HCT116 (cell line): ENCODE measurements around the gene KRT13. TPM values are rescaled to one million over a fixed set of nuclear protein-coding genes. Genes with fewer than 3 reads are reported as not detected.

ENCODE experiments used
- ATAC-seq: fragments of 200-7000 bp; cut with Tn5 transposase; 2 replicates; pipeline ENCODE4 v1.9.1; 2020; ENCODE audit warnings: mild to moderate bottlenecking, moderate library complexity
- BruUV-seq: library from RNA; stranded (reverse); fragments of 400-500 nt; replicated peaks from 2 replicates; lab custom pipeline; 2021; lab: Mats Ljungman, UMichigan
- CTCF ChIA-PET: fragments of 300-600 bp; sonication (Branson Sonifier 250); formaldehyde crosslinking; loops from one replicate; lab custom pipeline; 2021; ENCODE audit warnings: antibody characterized with exemption; lab: Charles Lee
- POLR2A ChIA-PET: fragments of 300-600, 350-600 bp; sonication (Branson Sonifier 250); formaldehyde crosslinking; loops from one replicate; lab custom pipeline; 2021; ENCODE audit warnings: antibody characterized with exemption; lab: Charles Lee
- RAD21 ChIA-PET, 2 experiments: fragments of 300-600 bp; sonication (Branson Sonifier 250); formaldehyde crosslinking; loops; one replicate each; lab custom pipeline; 2023; ENCODE audit warnings: low total read pairs in 2 of 2; ENCODE audit not compliant: uncharacterized antibody in 2 of 2, unreplicated experiment in 2 of 2, low non-redundant PET in 1 of 2; lab: Charles Lee
- DNase-seq: peaks from one replicate; pipeline ENCODE4 v3.0.0-alpha.2; 2010; ENCODE audit warnings: low read depth, low spot score
- H2AFZ ChIP-seq: fragments of 200-600 bp; shearing (Covaris generic), sonication (generic); 2 replicates; pipeline ENCODE4 v1.6.1; 2017; ENCODE audit warnings: low read depth, mixed run types, mixed read lengths, antibody characterized with exemption, low read length; ENCODE audit not compliant: poor library complexity, severe bottlenecking
- H3K27ac ChIP-seq: 2 replicates; pipeline ENCODE4 v1.5.1; 2012; ENCODE audit warnings: low read depth, low read length
- H3K27me3 ChIP-seq: fragments of 200-600 bp; sonication (generic); 2 replicates; pipeline ENCODE4 v1.6.1; 2016; ENCODE audit warnings: mixed run types, low read length, mixed read lengths; ENCODE audit not compliant: insufficient read depth
- H3K36me3 ChIP-seq, 2 experiments: fragments of 200-500 bp in 1 of 2; fragments of 200-600 bp in 1 of 2; sonication (Bioruptor generic) in 1 of 2; sonication (generic) in 1 of 2; 2 replicates each; pipeline versions ENCODE4 v1.5.1 to v1.6.1; 2014 to 2016; ENCODE audit warnings: low read length in 2 of 2, inconsistent platforms in 1 of 2, mixed read lengths in 1 of 2, mixed run types in 1 of 2; ENCODE audit not compliant: insufficient read depth in 2 of 2, control insufficient read depth in 1 of 2
- H3K4me1 ChIP-seq, 2 experiments: fragments of 200-600 bp in 1 of 2; sonication (generic) in 1 of 2; 2 replicates each; pipeline versions ENCODE4 v1.5.1 to v1.6.1; 2012 to 2017; ENCODE audit warnings: low read length in 2 of 2, inconsistent platforms in 1 of 2, mild to moderate bottlenecking in 1 of 2, mixed read lengths in 1 of 2, mixed run types in 1 of 2, moderate library complexity in 1 of 2; ENCODE audit not compliant: insufficient read depth in 2 of 2, control insufficient read depth in 1 of 2
- H3K4me2 ChIP-seq: fragments of 200-600 bp; sonication (generic); 2 replicates; pipeline ENCODE4 v1.6.1; 2017; ENCODE audit warnings: mixed run types, low read length, mixed read lengths
- H3K4me3 ChIP-seq, 2 experiments: fragments of 200-600 bp in 1 of 2; sonication (generic) in 1 of 2; replicated peaks in 1 of 2; 2 replicates each; pipeline ENCODE4 v1.5.1; 2011 to 2016; ENCODE audit warnings: low read length in 2 of 2, control low read depth in 1 of 2, low read depth in 1 of 2, mild to moderate bottlenecking in 1 of 2, mixed read lengths in 1 of 2, mixed run types in 1 of 2
- H3K79me2 ChIP-seq: fragments of 200-600 bp; sonication (generic); 2 replicates; pipeline ENCODE4 v1.6.1; 2017; ENCODE audit warnings: mild to moderate bottlenecking, mixed run types, low read length, moderate library complexity, mixed read lengths; ENCODE audit not compliant: insufficient read depth
- H3K9ac ChIP-seq: fragments of 200-600 bp; sonication (generic); 2 replicates; pipeline ENCODE4 v1.6.1; 2016; ENCODE audit warnings: low read length, mixed read lengths
- H3K9me2 ChIP-seq: fragments of 200-600 bp; sonication (generic), shearing (Covaris generic); 2 replicates; pipeline ENCODE4 v1.6.1; 2017; ENCODE audit warnings: mixed run types, mild to moderate bottlenecking, moderate library complexity; ENCODE audit not compliant: insufficient read depth
- H3K9me3 ChIP-seq, 2 experiments: fragments of 200-500 bp in 1 of 2; fragments of 200-600 bp in 1 of 2; sonication (Bioruptor generic) in 1 of 2; sonication (generic) in 1 of 2; 2 replicates each; pipeline ENCODE4 v1.6.1; 2014 to 2017; ENCODE audit warnings: low read length in 2 of 2, mixed read lengths in 2 of 2, inconsistent platforms in 1 of 2, low read depth in 1 of 2, mild to moderate bottlenecking in 1 of 2, mixed run types in 1 of 2, moderate library complexity in 1 of 2; ENCODE audit not compliant: control insufficient read depth in 1 of 2, insufficient read depth in 1 of 2
- H4K20me1 ChIP-seq: fragments of 200-600 bp; sonication (generic), shearing (Covaris generic); 2 replicates; pipeline ENCODE4 v1.6.1; 2017; ENCODE audit warnings: mixed run types, mild to moderate bottlenecking, moderate library complexity; ENCODE audit not compliant: insufficient read depth
- ATF3 ChIP-seq: IDR thresholded peaks from 2 replicates; pipeline ENCODE4 v1.6.1; 2012
- CBX3 ChIP-seq: IDR thresholded peaks from 2 replicates; pipeline ENCODE4 v1.6.1; 2012; ENCODE audit warnings: low read depth
- CEBPB ChIP-seq: IDR thresholded peaks from 2 replicates; pipeline ENCODE4 v1.6.1; 2012; ENCODE audit warnings: low read depth
- CTCF ChIP-seq, 3 experiments: fragments of 200-600 bp in 1 of 3; sonication (generic) in 1 of 3; IDR thresholded peaks in 2 of 3; conservative IDR thresholded peaks in 1 of 3; 2 replicates each; pipeline ENCODE4 v1.5.1; 2012 to 2017; ENCODE audit warnings: low read depth in 2 of 3, low read length in 2 of 3, antibody characterized with exemption in 1 of 3, borderline replicate concordance in 1 of 3, control low read depth in 1 of 3, mild to moderate bottlenecking in 1 of 3, mixed read lengths in 1 of 3, mixed run types in 1 of 3, moderate library complexity in 1 of 3; ENCODE audit not compliant: insufficient read depth in 1 of 3
- EGR1 ChIP-seq: IDR thresholded peaks from 2 replicates; pipeline ENCODE4 v1.6.1; 2012; ENCODE audit warnings: low read depth
- ELF1 ChIP-seq: IDR thresholded peaks from 2 replicates; pipeline ENCODE4 v1.6.1; 2012; ENCODE audit warnings: low read depth, borderline replicate concordance
- EZH2 ChIP-seq: fragments of 200-600 bp; sonication (generic); IDR thresholded peaks from 2 replicates; pipeline ENCODE4 v1.6.1; 2017; ENCODE audit warnings: antibody characterized with exemption, mixed run types
- EZH2phosphoT487 ChIP-seq: fragments of 200-600 bp; IDR thresholded peaks from 2 replicates; pipeline ENCODE4 v1.6.1; 2018; ENCODE audit warnings: antibody characterized with exemption, borderline replicate concordance
- FOSL1 ChIP-seq: IDR thresholded peaks from 2 replicates; pipeline ENCODE4 v1.6.1; 2012; ENCODE audit warnings: low read depth
- JUND ChIP-seq: IDR thresholded peaks from 2 replicates; pipeline ENCODE4 v1.6.1; 2012
- MAX ChIP-seq: IDR thresholded peaks from 2 replicates; pipeline ENCODE4 v1.6.1; 2012
- POLR2A ChIP-seq: IDR thresholded peaks from 2 replicates; pipeline ENCODE4 v1.7.0; 2011; ENCODE audit warnings: borderline replicate concordance; ENCODE audit not compliant: insufficient read depth, insufficient read length; ENCODE audit errors: extremely low read depth
- POLR2AphosphoS5 ChIP-seq: IDR thresholded peaks from 2 replicates; pipeline ENCODE4 v1.6.1; 2011; ENCODE audit warnings: mild to moderate bottlenecking, low read depth, low read length, moderate library complexity
- RAD21 ChIP-seq: IDR thresholded peaks from 2 replicates; pipeline ENCODE4 v1.6.1; 2012; ENCODE audit warnings: low read depth, mild to moderate bottlenecking
- REST ChIP-seq: IDR thresholded peaks from 2 replicates; pipeline ENCODE4 v1.6.1; 2012; ENCODE audit warnings: low read depth
- SIN3A ChIP-seq: IDR thresholded peaks from 2 replicates; pipeline ENCODE4 v1.6.1; 2012; ENCODE audit warnings: low read depth
- SP1 ChIP-seq: IDR thresholded peaks from 2 replicates; pipeline ENCODE4 v1.6.1; 2012; ENCODE audit warnings: low read depth
- SRF ChIP-seq: IDR thresholded peaks from 2 replicates; pipeline ENCODE4 v1.6.1; 2012; ENCODE audit warnings: low read depth
- TCF7L2 ChIP-seq: IDR thresholded peaks from 2 replicates; pipeline ENCODE4 v1.7.0; 2011; ENCODE audit warnings: borderline replicate concordance, inconsistent platforms; ENCODE audit not compliant: insufficient read depth, insufficient read length; ENCODE audit errors: extremely low read depth
- ZBTB33 ChIP-seq: IDR thresholded peaks from 2 replicates; pipeline ENCODE4 v1.6.1; 2011; ENCODE audit warnings: mild to moderate bottlenecking, low read length, moderate library complexity; ENCODE audit not compliant: insufficient replicate concordance; ENCODE audit errors: extremely low read depth
- ZFX ChIP-seq: fragments of 450-650 bp; IDR thresholded peaks from 2 replicates; pipeline ENCODE4 v1.6.1; 2017
- ZNF274 ChIP-seq: fragments of 200-500 bp; sonication (Bioruptor generic); IDR thresholded peaks from 2 replicates; pipeline ENCODE4 v1.6.1; 2014; ENCODE audit warnings: mild to moderate bottlenecking, low read depth, low read length, inconsistent platforms
- intact Hi-C: fragments of 100-400 bp; cut with micrococcal nuclease; formaldehyde crosslinking; loops from 2 replicates; pipeline ENCODE4 v1.10.0; 2022
- total RNA-seq: library from RNA; stranded (reverse); gene quantifications from one replicate; pipeline ENCODE4 v1.2.1, GENCODE V29; 2021; ENCODE audit not compliant: unreplicated experiment

KRT13 gene
- total RNA-seq, 1 experiment from 2014 or later = 3.7 TPM

GRCh38 chr17:41464682-41465081 is 40.7 kb downstream of the KRT13 start:
- H3K9me3 ChIP-seq = peaks cover 3 to 7% of the 10 kb centered on the region in 2 experiments; a peak in 1 of 4 replicates
- H3K36me3 ChIP-seq = no peaks in the 10 kb centered on the region
- RAD21 ChIA-PET = no interaction called here
- no peaks in the 10 kb centered on the region for H3K27me3 ChIP-seq
- H3K4me3 ChIP-seq = peak overlapping the region in 1 of 2 experiments; percentile 12; a peak in 2 of 4 replicates
- POLR2A ChIA-PET = no interaction called here
- intact Hi-C loops = no loop called here
- H4K20me1 ChIP-seq = no peaks in the 10 kb centered on the region
- H3K4me1 ChIP-seq = peaks cover 15 to 26% of the 10 kb centered on the region in 2 experiments
- H3K27ac ChIP-seq = peak overlapping the region; percentile 55; the same call in 1 of the 2 replicates
- CTCF ChIA-PET = no interaction called here
- H3K79me2 ChIP-seq = no peaks in the 10 kb centered on the region
- H3K4me2 ChIP-seq = peak overlapping the region; percentile 70
- peak overlapping the region; percentile 43 for H3K9ac ChIP-seq
- H2AFZ ChIP-seq = no peak overlapping the region
- DNase-seq (peak; percentile 79), ATAC-seq (peak; percentile 95)
- BruUV-seq = no TSS peak
- H3K9me2 ChIP-seq = no peaks in the 10 kb centered on the region
- TF ChIP-seq ATF3 (no peak), TCF7L2 (peak; percentile 19), CTCF (IDR thresholded peaks at IDR 0.05 in 2 of 3, conservative IDR thresholded peaks at IDR 0.05 in 1 of 3; ENCODE audit: borderline replicate concordance in 1 of 3, insufficient read depth in 1 of 3, low read depth in 2 of 3, low read length in 2 of 3) (no peak), ZFX (no peak), EGR1 (no peak), REST (no peak), SRF (peak; percentile 58; the same call in 1 of the 2 replicates), ZNF274 (no peak), MAX (peak; percentile 50; the same call in 1 of the 2 replicates), POLR2A (no peak), EZH2phosphoT487 (no peak), JUND (peak; percentile 88), SIN3A (no peak), EZH2 (no peak), ZBTB33 (peak; percentile 26), SP1 (peak; percentile 86), CEBPB (no peak), POLR2AphosphoS5 (peak; percentile 38; the same call in 1 of the 2 replicates), RAD21 (0 out of 2 replicates have a peak, but pooled peaks have one; percentile 11), CBX3 (peak; percentile 81), FOSL1 (peak; percentile 90), ELF1 (no peak)
